Adrenal gland (tissue), 12 donors: ENCODE data around the gene PSMB3. TPM values are rescaled to one million over a fixed set of nuclear protein-coding genes. Genes with fewer than 3 reads are reported as not detected.

Source experiments
- DNase-seq, 7 donors: peaks; one replicate each; pipeline ENCODE4 v3.0.0-alpha.2; 2019 to 2020
- H3K27ac ChIP-seq, 5 donors: fragments of 200-600 bp; sonication (generic) in 4 of 5; 1 replicate in 3 of 5; 2 replicates in 2 of 5; pipeline versions ENCODE4 v1.5.1 to v1.8.0; 2016 to 2020; ENCODE audit warnings: mild to moderate bottlenecking in 1 of 5
- H3K27me3 ChIP-seq: fragments of 200-600 bp; 2 replicates; pipeline ENCODE4 v1.8.0; 2021
- H3K36me3 ChIP-seq, 2 donors: fragments of 200-600 bp; replicated peaks in 1 of 2; 1 replicate in 1 of 2; 2 replicates in 1 of 2; pipeline versions ENCODE4 v1.5.1 to v1.8.0; 2018 to 2022
- H3K4me1 ChIP-seq, 2 donors: fragments of 200-600 bp; replicated peaks in 1 of 2; 1 replicate in 1 of 2; 2 replicates in 1 of 2; pipeline versions ENCODE4 v1.5.1 to v1.8.0; 2018 to 2021
- H3K4me3 ChIP-seq, 4 donors: fragments of 200-600 bp; sonication (generic) in 3 of 4; one replicate each; pipeline ENCODE4 v1.5.1; 2016 to 2018
- H3K9me3 ChIP-seq, 3 donors: fragments of 200-600 bp; sonication (generic) in 1 of 3; replicated peaks in 1 of 3; 1 replicate in 2 of 3; 2 replicates in 1 of 3; pipeline versions ENCODE4 v1.5.1 to v1.8.0; 2016 to 2021
- CTCF ChIP-seq, 6 experiments: fragments of 450-650 bp in 4 of 6; fragments of 200-600 bp in 2 of 6; sonication (generic) in 1 of 6; IDR thresholded peaks; 1 replicate in 5 of 6; 2 replicates in 1 of 6; pipeline versions ENCODE4 v1.5.1 to v1.8.0; 2016 to 2021; ENCODE audit warnings: antibody characterized with exemption in 6 of 6, mild to moderate bottlenecking in 2 of 6, moderate library complexity in 1 of 6
- POLR2A ChIP-seq, 2 donors: fragments of 450-650 bp; IDR thresholded peaks; one replicate each; pipeline ENCODE4 v1.6.1; 2017; ENCODE audit warnings: antibody characterized with exemption in 2 of 2, mild to moderate bottlenecking in 2 of 2, moderate library complexity in 1 of 2
- WGBS, 4 donors: extraction: QIAGEN DNeasy Blood & Tissue Kit in 2 of 4; methylation state at CpG; one replicate each; pipeline versions ENCODE4 v1.1.5 to v1.1.7; 2013 to 2017; 5-methylcytosine and 5-hydroxymethylcytosine counted together
- intact Hi-C, 2 donors: fragments of 100-400 bp; cut with DNase I; formaldehyde crosslinking; loops; one replicate each; pipeline versions ENCODE4 v1.14.1 to v1.15.0; 2022 to 2023
- polyA plus RNA-seq, 3 donors: library from polyadenylated mRNA; stranded (reverse); fragments of 200-250 nt in 2 of 3; fragments of 350-450 nt in 1 of 3; fragmentation: Illumina TruSeq in 1 of 3; extraction: RNeasy Lipid Tissue Mini Kit (QIAGEN cat#74804) in 1 of 3; gene quantifications; one replicate each; pipeline ENCODE4 v1.2.3, GENCODE V29; 2013 to 2014
- total RNA-seq, 9 donors: library from RNA; depleted of rRNA in 4 of 9; stranded (reverse); fragments of >200 nt in 4 of 9; fragments of 120-200 nt in 1 of 9; fragmentation: NEBNext Ultra II Directional in 1 of 9; extraction: Animal tissue kit (Norgen Biotek cat#: 25700) in 1 of 9; gene quantifications; one replicate each; pipeline versions ENCODE4 v1.1.0 to v1.2.4, GENCODE V29; 2013 to 2023
- donor health status: healthy with polysubstance abuse.
- donor health status: Bipolar disorder and iron deficiency.
- donor health status: DM: yes; HTN: yes; CAD: no.
- donor health status: DM: no; HTN: no; CAD: no.
- donor health status: DM: no; HTN: no; CAD: no.
- donor health status: DM: yes; HTN: yes; CAD: no.

Gene PSMB3
- total and polyA plus RNA-seq, 12 donors, result 138 to 556 (median 242) TPM

DNA sequence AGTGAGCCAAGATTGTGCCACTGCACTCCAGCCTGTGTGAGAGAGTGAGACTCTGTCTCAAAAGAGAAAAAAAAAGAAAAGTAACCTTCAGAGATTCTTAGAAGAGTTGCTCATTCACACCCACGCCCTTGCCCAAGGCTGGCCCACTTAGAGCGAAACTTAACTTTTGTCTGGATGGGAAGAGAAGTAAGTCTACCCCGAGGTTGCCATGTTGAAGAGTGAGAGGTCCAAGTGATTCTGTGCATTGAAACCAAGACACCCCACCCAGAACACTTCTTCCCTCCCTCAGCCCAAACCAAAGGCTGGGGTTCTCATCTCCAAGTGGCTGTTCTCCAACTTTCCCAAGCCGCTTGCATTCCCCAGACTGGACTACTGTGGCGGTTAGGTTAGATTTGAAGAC lies 24.8 kb upstream of the PSMB3 start:
- H3K27me3 ChIP-seq, result no peaks in the 10 kb centered on the region
- H3K4me1 ChIP-seq, result peaks cover 32 to 65% of the 10 kb centered on the region in 2 donors
- TF ChIP-seq CTCF (IDR thresholded peaks at IDR 0.05) (no peak), POLR2A (IDR thresholded peaks at IDR 0.05) (no peak)
- H3K36me3 ChIP-seq, result peaks cover 0 to 14% of the 10 kb centered on the region in 2 donors
- H3K27ac ChIP-seq, result peak overlapping the region in 2 of 5 donors; percentile 32 to 96
- DNase-seq, result peak in 2 of 7 donors; percentile 44 to 58
- intact Hi-C loops, result no loop called here
- no peak overlapping the region for H3K4me3 ChIP-seq
- WGBS, 4 donors, result 58 to 83% (median 66%) methylated on average over 5 of the region's 5 CpGs
- no peaks in the 10 kb centered on the region for H3K9me3 ChIP-seq

DNA sequence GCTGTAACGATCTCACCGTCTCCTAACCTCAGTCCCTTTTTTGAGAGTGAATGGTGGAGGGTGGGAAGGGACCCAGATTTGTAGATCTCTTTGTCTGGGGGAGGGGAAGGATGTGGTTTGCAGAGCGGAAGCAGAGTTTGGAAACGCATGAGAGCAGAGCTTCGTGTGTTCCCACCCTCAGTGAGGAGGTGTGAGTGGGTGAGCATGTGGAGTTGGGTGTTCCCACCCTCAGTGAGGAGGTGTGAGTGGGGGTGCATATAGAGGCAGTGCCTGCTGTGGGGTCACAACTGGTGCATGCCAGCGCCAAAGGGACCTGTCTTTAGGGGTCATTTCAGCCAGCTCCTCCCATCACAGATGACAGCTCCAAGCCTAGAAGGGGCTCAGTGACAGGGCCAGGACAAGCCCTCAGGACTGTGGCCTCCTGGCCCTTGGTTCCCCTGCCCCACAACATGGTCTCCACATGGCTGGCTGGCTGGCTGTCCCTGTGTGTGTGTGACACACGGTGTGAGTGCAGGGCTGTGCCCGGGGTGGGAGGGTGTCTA lies 24.2 kb upstream of the PSMB3 start:
- peak overlapping the region in 2 of 5 donors; percentile 22 to 96 for H3K27ac ChIP-seq
- peaks cover 39 to 72% of the 10 kb centered on the region in 2 donors for H3K4me1 ChIP-seq
- H3K27me3 ChIP-seq, result no peaks in the 10 kb centered on the region
- no peaks in the 10 kb centered on the region for H3K9me3 ChIP-seq
- H3K4me3 ChIP-seq, result no peak overlapping the region
- peaks cover 0 to 13% of the 10 kb centered on the region in 2 donors for H3K36me3 ChIP-seq
- DNase-seq, result peak in 1 of 7 donors; percentile 35
- intact Hi-C loops, result no loop called here
- no peak for TF ChIP-seq POLR2A (IDR thresholded peaks at IDR 0.05)
- TF ChIP-seq CTCF (IDR thresholded peaks at IDR 0.05), result no peak
- WGBS, 4 donors, result 68 to 79% (median 73%) methylated on average over 7 to 8 of the region's 8 CpGs

DNA sequence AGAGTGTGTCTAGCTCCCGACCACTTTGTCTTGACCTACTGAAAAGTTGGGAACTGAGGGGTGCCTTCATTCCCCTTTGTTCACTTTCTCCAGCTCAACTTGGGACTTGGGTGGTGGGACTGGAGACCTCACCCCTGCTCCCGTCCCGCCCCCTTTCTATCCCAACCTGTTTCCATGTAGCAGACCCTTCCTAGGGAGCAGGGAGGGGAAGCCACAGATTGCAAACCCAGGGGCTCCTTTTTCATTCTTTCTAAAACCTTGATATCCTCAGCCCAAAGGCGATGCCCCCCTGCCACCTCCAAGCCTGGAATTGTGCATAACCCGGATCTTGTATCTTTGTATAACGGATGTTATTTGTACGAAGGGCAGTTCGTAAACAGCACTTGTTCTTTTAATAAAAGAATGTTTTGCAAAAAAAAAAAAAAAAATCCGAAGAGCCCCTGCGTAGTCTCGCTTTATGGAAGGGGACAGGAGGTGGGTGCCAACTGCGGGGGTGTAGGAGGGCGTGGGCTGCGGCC lies 23.1 kb upstream of the PSMB3 start:
- H3K36me3 ChIP-seq, result peaks cover 0 to 20% of the 10 kb centered on the region in 2 donors
- TF ChIP-seq POLR2A (IDR thresholded peaks at IDR 0.05), result no peak
- TF ChIP-seq CTCF (IDR thresholded peaks at IDR 0.05), result no peak
- peak overlapping the region in 4 of 5 donors; percentile 75 to 96 (median 86) for H3K27ac ChIP-seq
- peaks cover 43 to 73% of the 10 kb centered on the region in 2 donors for H3K4me1 ChIP-seq
- DNase-seq, result no peak
- intact Hi-C loops, result no loop called here
- H3K9me3 ChIP-seq, result no peaks in the 10 kb centered on the region
- no peaks in the 10 kb centered on the region for H3K27me3 ChIP-seq
- 24 to 26% (median 24%) methylated on average over 14 of the region's 14 CpGs for WGBS, 4 donors
- H3K4me3 ChIP-seq, result peak overlapping the region in 2 of 4 donors; percentile 35 to 82

GRCh38 chr17:38729886-38730525 lies 22.5 kb upstream of the PSMB3 start, which contains the start of gene CISD3:
TSS of gene CISD3 (plus strand) at chr17:38730341. CDS start at chr17:38730359, 18 bp downstream.
- intact Hi-C loops, result no loop called here
- Histone ChIP-seq H3K4me1 (peaks cover 40 to 72% of the 10 kb centered on the region in 2 donors), H3K27ac (peak within 1 kb of the TSS; percentile 45 to 96 (median 82)), H3K27me3 (no peaks in the 10 kb centered on the region), H3K4me3 (peak within 1 kb of the TSS; percentile 40 to 84 (median 82)), H3K9me3 (no peaks in the 10 kb centered on the region), H3K36me3 (peaks cover 0 to 20% of the 10 kb centered on the region in 2 donors)
- WGBS, 4 donors, result 0 to 1% (median 0%) methylated on average over 4 to 90 of the region's 92 CpGs
- TF ChIP-seq CTCF (IDR thresholded peaks at IDR 0.05) (peak in 5 of 6 experiments; percentile 32 to 94 (median 76)), POLR2A (IDR thresholded peaks at IDR 0.05) (peak in 1 of 2 donors; percentile 54)
- peak; percentile 78 to 88 (median 84) for DNase-seq
